HepG2 (cell line): ENCODE results near the gene LMOD3. TPM values are rescaled to one million over a fixed set of nuclear protein-coding genes. Genes with fewer than 3 reads are reported as not detected.

Experiments used
- ATAC-seq: fragments of 200-7000 bp; cut with Tn5 transposase; 3 replicates; pipeline ENCODE4 v1.9.1; 2020; ENCODE audit warnings: mild to moderate bottlenecking, moderate library complexity
- BruUV-seq: library from RNA; stranded (reverse); fragments of 400-500 nt; replicated peaks from 2 replicates; lab custom pipeline; 2021; lab: Mats Ljungman, UMichigan
- CTCF ChIA-PET: fragments of 300-600 bp; formaldehyde crosslinking; extraction: SDS; loops from one replicate; lab custom pipeline; 2021; ENCODE audit warnings: low total read pairs, inconsistent platforms, low intra/inter-chr PET ratio; lab: Yijun Ruan, JAX
- POLR2A ChIA-PET: fragments of 350-600 bp; sonication (Branson Sonifier 250); formaldehyde crosslinking; loops from one replicate; lab custom pipeline; 2020; ENCODE audit warnings: antibody characterized with exemption, inconsistent platforms; lab: Yijun Ruan, JAX
- DNase-seq: peaks from one replicate; pipeline ENCODE4 v3.0.0-alpha.2; 2015; ENCODE audit warnings: low spot score
- FAIRE-seq: peaks from 3 replicates; lab custom pipeline; 2011; peaks lifted over from hg19 to GRCh38; lab: Jason Lieb, UNC
- H2AFZ ChIP-seq: one replicate; pipeline ENCODE4 v1.6.1; 2011; ENCODE audit warnings: low read length, inconsistent platforms
- H3K27ac ChIP-seq: fragments of 300-600 bp; 3 replicates; pipeline ENCODE4 v1.8.0; 2011; ENCODE audit warnings: mixed run types, mild to moderate bottlenecking, mixed read lengths, low read length, inconsistent platforms; ENCODE audit not compliant: insufficient read depth; ENCODE audit errors: extremely low read length
- H3K27me3 ChIP-seq, 2 experiments: fragments of 200-600 bp in 1 of 2; 2 replicates in 1 of 2; 3 replicates in 1 of 2; pipeline versions ENCODE4 v1.6.0 to v1.8.0; 2011; ENCODE audit warnings: low read length in 2 of 2, mild to moderate bottlenecking in 2 of 2, moderate library complexity in 2 of 2, inconsistent platforms in 1 of 2; ENCODE audit not compliant: insufficient read depth in 2 of 2, control insufficient read depth in 1 of 2
- H3K36me3 ChIP-seq, 2 experiments: fragments of 200-600 bp in 1 of 2; replicated peaks in 1 of 2; 2 replicates in 1 of 2; 3 replicates in 1 of 2; pipeline versions ENCODE4 v1.5.1 to v1.8.0; 2011; ENCODE audit warnings: low read length in 2 of 2, inconsistent platforms in 1 of 2; ENCODE audit not compliant: insufficient read depth in 2 of 2, control insufficient read depth in 1 of 2
- H3K4me1 ChIP-seq: 2 replicates; pipeline ENCODE4 v1.5.1; 2012; ENCODE audit warnings: low read length, inconsistent platforms; ENCODE audit not compliant: insufficient read depth
- H3K4me2 ChIP-seq: 2 replicates; pipeline ENCODE4 v1.6.0; 2011; ENCODE audit warnings: low read depth, low read length, inconsistent platforms
- H3K4me3 ChIP-seq, 3 experiments: fragments of 200-600 bp in 1 of 3; sonication (generic), shearing (Covaris generic) in 1 of 3; replicated peaks in 1 of 3; 2 replicates each; pipeline ENCODE4 v1.5.1; 2011 to 2016; ENCODE audit warnings: low read length in 3 of 3, inconsistent platforms in 2 of 3, low read depth in 2 of 3, mild to moderate bottlenecking in 2 of 3, control low read depth in 1 of 3, mixed read lengths in 1 of 3; ENCODE audit not compliant: insufficient read depth in 1 of 3
- H3K79me2 ChIP-seq: one replicate; pipeline ENCODE4 v1.6.1; 2011; ENCODE audit warnings: low read length, inconsistent platforms; ENCODE audit not compliant: insufficient read depth
- H3K9ac ChIP-seq: 2 replicates; pipeline ENCODE4 v1.6.0; 2011; ENCODE audit warnings: mild to moderate bottlenecking, low read depth, low read length, inconsistent platforms; ENCODE audit not compliant: insufficient read depth
- H3K9me3 ChIP-seq: 2 replicates; pipeline ENCODE4 v1.5.1; 2012; ENCODE audit warnings: mild to moderate bottlenecking, low read length
- H4K20me1 ChIP-seq: 2 replicates; pipeline ENCODE4 v1.6.0; 2011; ENCODE audit warnings: inconsistent platforms, mild to moderate bottlenecking, low read length, moderate library complexity; ENCODE audit not compliant: insufficient read depth
- BRF2 ChIP-seq: sonication (generic); formaldehyde crosslinking; IDR thresholded peaks from 2 replicates; pipeline ENCODE4 v1.8.1; 2022; ENCODE audit warnings: mild to moderate bottlenecking, missing genetic modification reagents
- DMAP1 ChIP-seq: IDR thresholded peaks from 2 replicates; pipeline ENCODE4 v1.6.1; 2016
- E2F2 ChIP-seq: sonication (generic); formaldehyde crosslinking; IDR thresholded peaks from 2 replicates; pipeline ENCODE4 v1.4.0; 2020; ENCODE audit warnings: missing genetic modification reagents, borderline replicate concordance
- FOSL2 ChIP-seq: sonication (generic); formaldehyde crosslinking; IDR thresholded peaks from 2 replicates; pipeline ENCODE4 v1.4.0; 2020; ENCODE audit warnings: missing genetic modification reagents
- FOXM1 ChIP-seq: sonication (generic); formaldehyde crosslinking; IDR thresholded peaks from 2 replicates; pipeline ENCODE4 v1.5.0; 2020; ENCODE audit warnings: missing genetic modification reagents
- HDAC1 ChIP-seq: sonication (generic); formaldehyde crosslinking; IDR thresholded peaks from 2 replicates; pipeline ENCODE4 v1.5.1; 2020; ENCODE audit warnings: mild to moderate bottlenecking, missing genetic modification reagents
- MXD1 ChIP-seq: sonication (generic); formaldehyde crosslinking; IDR thresholded peaks from 2 replicates; pipeline ENCODE4 v1.4.0; 2020; ENCODE audit warnings: mild to moderate bottlenecking, missing genetic modification reagents
- MYC ChIP-seq: sonication (generic); formaldehyde crosslinking; IDR thresholded peaks from 2 replicates; pipeline ENCODE4 v1.9.0; 2021; ENCODE audit warnings: missing genetic modification reagents, borderline replicate concordance
- ZFP37 ChIP-seq: sonication (generic); formaldehyde crosslinking; IDR thresholded peaks from 2 replicates; pipeline ENCODE4 v1.4.0; 2020; ENCODE audit warnings: missing genetic modification reagents, borderline replicate concordance
- ZNF225 ChIP-seq: sonication (generic); formaldehyde crosslinking; IDR thresholded peaks from 2 replicates; pipeline ENCODE4 v1.4.0; 2020; ENCODE audit warnings: mild to moderate bottlenecking, missing genetic modification reagents
- WGBS: methylation state at CpG from one replicate; pipeline ENCODE4 v1.1.6; 2017; ENCODE audit warnings: low lambda C conversion rate; 5-methylcytosine and 5-hydroxymethylcytosine counted together
- in situ Hi-C: cut with HindIII; loops from 2 replicates; pipeline ENCODE4 v1.10.0; 2017; ENCODE audit warnings: low pct_unique_long_range_greater_than_20kb; ENCODE audit not compliant: extremely low pct_ligation_motif_present
- intact Hi-C: fragments of 100-400 bp; cut with micrococcal nuclease; formaldehyde crosslinking; loops from one replicate; pipeline ENCODE4 v1.10.0; 2022; ENCODE audit not compliant: unreplicated experiment
- polyA plus RNA-seq, 8 experiments: library from polyadenylated mRNA; depleted of rRNA in 3 of 8; stranded (reverse) in 7 of 8; unstranded in 1 of 8; fragments of >200 nt; fragmentation: Illumina TruSeq in 4 of 8; extraction: Trizol in 4 of 8; gene quantifications; 2 replicates each; pipeline versions ENCODE4 v1.2.1 to v1.2.3, GENCODE V29; 2011 to 2016; ENCODE audit warnings: low read depth in 4 of 8, missing spikeins in 1 of 8, mixed read lengths in 1 of 8; ENCODE audit not compliant: insufficient read depth in 1 of 8
- total RNA-seq, 5 experiments: library from RNA; depleted of rRNA; stranded (reverse); fragments of >200 nt; fragmentation: Illumina TruSeq; extraction: Trizol; gene quantifications; 2 replicates each; pipeline ENCODE4 v1.2.3, GENCODE V29; 2016; ENCODE audit warnings: low read depth in 1 of 5

Gene LMOD3
- total and polyA plus RNA-seq, 2 of the 13 experiments (the other 11 are each of a cell fraction or from before 2014, with no cell fraction given) = not detected

GRCh38 chr3:69164296-69164695 is 41.9 kb upstream of the LMOD3 start:
- BruUV-seq = no TSS peak
- intact Hi-C loops = loop anchor here (5.0 kb wide), 2 partner anchors 83 to 263 kb away; no protein-coding TSS in a partner anchor
- H3K27me3 ChIP-seq = no peaks in the 10 kb centered on the region

DNA sequence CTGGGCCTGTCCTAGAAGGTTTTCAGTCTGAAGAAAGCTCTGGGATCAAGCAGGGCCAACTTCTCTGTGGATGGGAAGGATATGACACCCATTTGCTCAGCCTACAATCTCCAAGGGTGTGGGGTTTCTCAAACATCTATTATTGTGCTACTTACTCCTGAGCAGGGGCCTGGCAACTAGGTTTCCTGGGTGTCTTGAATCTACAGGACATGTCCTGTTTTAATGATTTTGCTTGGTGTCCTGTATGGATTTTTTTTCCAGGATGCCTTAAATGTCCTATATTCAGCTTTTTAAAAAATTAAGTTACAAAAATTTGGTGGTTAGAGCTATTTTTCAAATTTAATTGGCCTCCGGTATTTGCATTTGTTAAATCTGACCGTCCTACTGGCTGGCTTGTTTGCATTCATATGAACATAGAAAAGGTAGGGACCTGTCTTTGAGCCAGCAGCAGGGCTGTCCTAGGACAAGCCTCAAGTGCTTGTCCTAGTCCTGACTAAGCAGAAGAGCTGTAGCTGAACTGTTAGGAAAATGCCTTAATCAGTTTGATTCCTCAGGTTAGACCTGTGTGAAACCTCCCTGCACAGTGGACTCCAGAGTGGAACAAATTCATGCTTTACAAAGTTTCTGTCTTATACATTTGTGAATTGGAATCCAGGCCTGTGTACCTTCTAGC is 40.0 kb upstream of the LMOD3 start:
- H4K20me1 ChIP-seq = no peaks in the 10 kb centered on the region
- POLR2A ChIA-PET = no interaction called here
- no peaks in the 10 kb centered on the region for H3K79me2 ChIP-seq
- ATAC-seq (no peak), DNase-seq (no peak), FAIRE-seq (no peak)
- H3K36me3 ChIP-seq = no peaks in the 10 kb centered on the region
- H3K4me2 ChIP-seq = no peak overlapping the region
- H3K9me3 ChIP-seq = no peaks in the 10 kb centered on the region
- TF ChIP-seq E2F2 (CRISPR knock-in tag) = no peak
- no peak for TF ChIP-seq ZNF225 (CRISPR knock-in tag)
- TF ChIP-seq FOXM1 (CRISPR knock-in tag) = no peak
- TF ChIP-seq DMAP1 (CRISPR knock-in tag) = no peak
- no peak for TF ChIP-seq MXD1 (CRISPR knock-in tag)
- TF ChIP-seq ZFP37 (CRISPR knock-in tag) = no peak
- no peak for TF ChIP-seq BRF2 (CRISPR knock-in tag)
- H3K4me3 ChIP-seq = no peak overlapping the region
- no TSS peak for BruUV-seq
- intact Hi-C loops = loop anchor here (5.0 kb wide), 2 partner anchors 85 to 265 kb away; no protein-coding TSS in a partner anchor
- CTCF ChIA-PET = interaction anchor here (0.7 to 3.4 kb wide), 6 partner anchors 144 to 509 kb away, joined by 3 to 52 read pairs (median 6); no protein-coding TSS in a partner anchor
- H2AFZ ChIP-seq = no peak overlapping the region
- 48% methylated on average over 2 of the region's 2 CpGs for WGBS
- in situ Hi-C loops = loop anchor here (5.0 to 25.0 kb wide), 2 partner anchors 145 to 250 kb away; no protein-coding TSS in a partner anchor
- no peaks in the 10 kb centered on the region for H3K27me3 ChIP-seq
- H3K27ac ChIP-seq = no peak overlapping the region
- no peaks in the 10 kb centered on the region for H3K4me1 ChIP-seq
- H3K9ac ChIP-seq = no peak overlapping the region

More at GRCh38 chr3:69164296-69164695, 41.9 kb upstream of the LMOD3 start:
- ATAC-seq (no peak), FAIRE-seq (no peak), DNase-seq (no peak)
- no peaks in the 10 kb centered on the region for H3K79me2 ChIP-seq
- H4K20me1 ChIP-seq = no peaks in the 10 kb centered on the region
- no peak overlapping the region for H3K4me2 ChIP-seq
- no peaks in the 10 kb centered on the region for H3K9me3 ChIP-seq
- H3K36me3 ChIP-seq = no peaks in the 10 kb centered on the region
- ChIA-PET POLR2A (no interaction called here), CTCF (no interaction called here)
- no peak overlapping the region for H2AFZ ChIP-seq
- H3K4me1 ChIP-seq = no peaks in the 10 kb centered on the region
- H3K27ac ChIP-seq = no peak overlapping the region
- no peak overlapping the region for H3K4me3 ChIP-seq
- H3K9ac ChIP-seq = no peak overlapping the region
- in situ Hi-C loops = loop anchor here (5.0 to 25.0 kb wide), 2 partner anchors 143 to 248 kb away; no protein-coding TSS in a partner anchor
- no peak for TF ChIP-seq FOSL2
- TF ChIP-seq MYC (CRISPR knock-in tag) = no peak
- no peak for TF ChIP-seq HDAC1 (CRISPR knock-in tag)
- TF ChIP-seq, all 625 proteins: peak for 0
